H1 (cell line): ENCODE data around the gene SCAI. TPM values are rescaled to one million over a fixed set of nuclear protein-coding genes. Genes with fewer than 3 reads are reported as not detected.

Experiments
- ATF2 ChIP-seq: IDR thresholded peaks from 2 replicates; pipeline ENCODE4 v1.6.1; 2012; ENCODE audit warnings: low read length, inconsistent platforms
- GABPA ChIP-seq: IDR thresholded peaks from 2 replicates; pipeline ENCODE4 v1.6.1; 2011; ENCODE audit warnings: mild to moderate bottlenecking, low read length, moderate library complexity, borderline replicate concordance; ENCODE audit not compliant: insufficient read depth
- HDAC6 ChIP-seq: IDR thresholded peaks from one replicate; pipeline ENCODE4 v1.7.1; 2012; ENCODE audit warnings: low read depth, mild to moderate bottlenecking, inconsistent platforms, low read length, moderate library complexity
- JUND ChIP-seq: IDR thresholded peaks from 2 replicates; pipeline ENCODE4 v1.6.1; 2011; ENCODE audit warnings: mild to moderate bottlenecking, improper control_type of control experiment, low read length
- MAFK ChIP-seq: IDR thresholded peaks from 2 replicates; pipeline ENCODE4 v1.6.1; 2012; ENCODE audit warnings: low read depth, mild to moderate bottlenecking, improper control_type of control experiment, low read length
- PHF8 ChIP-seq: fragments of 200-600 bp; sonication (generic); conservative IDR thresholded peaks from 2 replicates; pipeline ENCODE4 v1.7.1; 2012; ENCODE audit warnings: low read depth, mild to moderate bottlenecking, inconsistent platforms, low read length, moderate library complexity
- POLR2A ChIP-seq, 2 experiments: IDR thresholded peaks; 1 replicate in 1 of 2; 2 replicates in 1 of 2; pipeline ENCODE4 v1.6.1; 2011; ENCODE audit warnings: low read depth in 2 of 2, low read length in 2 of 2, mild to moderate bottlenecking in 2 of 2; ENCODE audit errors: control extremely low read depth in 1 of 2
- RFX5 ChIP-seq: IDR thresholded peaks from 2 replicates; pipeline ENCODE4 v1.6.1; 2011; ENCODE audit warnings: low read depth, low read length, improper control_type of control experiment, borderline replicate concordance
- TBP ChIP-seq: IDR thresholded peaks from 2 replicates; pipeline ENCODE4 v1.6.1; 2011; ENCODE audit warnings: low read depth, low read length, improper control_type of control experiment
- USF2 ChIP-seq: IDR thresholded peaks from 2 replicates; pipeline ENCODE4 v1.6.1; 2011; ENCODE audit warnings: low read length, improper control_type of control experiment
- polyA plus RNA-seq, 7 experiments: library from polyadenylated mRNA; depleted of rRNA in 3 of 7; stranded (reverse) in 5 of 7; unstranded in 2 of 7; fragments of >200 nt in 5 of 7; fragments of 200-250 nt in 2 of 7; gene quantifications; 1 replicate in 5 of 7; 2 replicates in 1 of 7; 4 replicates in 1 of 7; pipeline versions ENCODE4 v1.2.1 to v1.2.3, GENCODE V29; 2011 to 2013; ENCODE audit warnings: missing spikeins in 2 of 7, mixed read lengths in 2 of 7
- total RNA-seq: library from RNA; stranded (reverse); fragmentation: NEBNext Ultra II Directional; extraction: Animal tissue kit (Norgen Biotek cat#: 25700); gene quantifications from 2 replicates; pipeline ENCODE4 v1.2.1, GENCODE V29; 2021

The SCAI gene
- total and polyA plus RNA-seq, 2 of the 8 experiments (the other 6 are each of a cell fraction or from before 2014, with no cell fraction given) = 6.4 to 19.8 TPM

- TF ChIP-seq ATF2 = no peak
- no peak for TF ChIP-seq USF2
- TF ChIP-seq TBP = peak; percentile 54
- TF ChIP-seq HDAC6 = no peak
- TF ChIP-seq RFX5 = no peak
- TF ChIP-seq GABPA = no peak
- no peak for TF ChIP-seq MAFK
- TF ChIP-seq POLR2A (IDR thresholded peaks at IDR 0.05; ENCODE audit: control extremely low read depth in 1 of 2, low read depth in 2 of 2, low read length in 2 of 2) = peak in 1 of 2 experiments; percentile 85; a peak in 2 of 3 replicates
- TF ChIP-seq JUND = no peak
- TF ChIP-seq PHF8 = peak; percentile 79
Observed at GRCh38 chr9:125143377-125144090, at the start of gene SCAI (continued).
